Hematopoietic multipotent progenitor cell (in vitro differentiated cells): ENCODE data around the gene UBN2. TPM values are rescaled to one million over a fixed set of nuclear protein-coding genes. Genes with fewer than 3 reads are reported as not detected.

Experiments used
- DNase-seq, 3 donors: peaks; one replicate each; pipeline ENCODE4 v3.0.0-alpha.2; 2011 to 2015; ENCODE audit warnings: low read depth in 2 of 3, low spot score in 2 of 3
- small RNA-seq: library from RNA; depleted of rRNA; stranded (forward); fragments of <200 nt; gene quantifications from one replicate; pipeline ENCODE3, GENCODE V24; 2012
- total RNA-seq: library from RNA; depleted of rRNA; stranded (reverse); fragments of >200 nt; gene quantifications from one replicate; pipeline ENCODE4 v1.2.3, GENCODE V29; 2012

UBN2 gene
- total RNA-seq, 1 donor: 5.7 TPM

DNA sequence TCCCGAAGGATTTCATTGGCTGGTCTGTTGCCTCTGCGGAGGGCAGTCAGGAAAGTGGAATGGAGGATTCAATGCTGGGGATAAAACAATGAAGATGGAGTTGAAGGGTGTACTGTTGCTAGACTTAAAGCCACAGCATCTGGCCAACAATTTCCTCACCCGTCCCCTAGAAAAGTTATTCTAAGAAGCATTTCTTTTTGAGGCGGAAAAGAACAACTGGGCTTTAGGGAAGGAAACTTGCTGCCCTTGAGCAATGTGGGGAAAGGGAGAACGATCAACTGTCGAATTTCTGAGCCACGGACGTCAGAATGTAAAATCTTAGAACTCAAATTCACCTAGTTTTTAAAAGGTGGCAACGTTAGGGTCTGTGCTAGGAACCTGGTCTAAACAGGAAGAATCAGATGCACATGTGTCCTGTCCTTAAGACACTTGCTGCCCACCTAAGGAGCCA is 110.8 kb downstream of the UBN2 start:
- no peak for DNase-seq

DNA sequence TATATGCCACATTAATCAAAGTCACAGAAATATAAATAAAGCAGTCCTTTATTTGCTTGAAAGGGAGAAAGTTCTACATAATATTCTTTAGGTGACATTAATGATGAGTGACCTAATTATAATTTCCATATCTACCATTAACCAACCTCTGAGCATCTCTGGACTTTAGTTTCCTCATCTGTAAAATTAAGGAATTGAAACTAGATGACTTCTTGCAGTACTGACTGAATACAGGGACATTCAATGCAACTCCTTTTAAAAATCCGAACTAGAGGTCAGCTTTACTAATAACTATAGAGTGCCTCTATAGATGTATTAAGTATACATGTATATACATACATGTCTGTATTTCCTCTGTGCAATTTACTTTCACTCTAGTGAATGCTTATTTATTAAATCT is 114.0 kb downstream of the UBN2 start:
- DNase-seq: no peak

DNA sequence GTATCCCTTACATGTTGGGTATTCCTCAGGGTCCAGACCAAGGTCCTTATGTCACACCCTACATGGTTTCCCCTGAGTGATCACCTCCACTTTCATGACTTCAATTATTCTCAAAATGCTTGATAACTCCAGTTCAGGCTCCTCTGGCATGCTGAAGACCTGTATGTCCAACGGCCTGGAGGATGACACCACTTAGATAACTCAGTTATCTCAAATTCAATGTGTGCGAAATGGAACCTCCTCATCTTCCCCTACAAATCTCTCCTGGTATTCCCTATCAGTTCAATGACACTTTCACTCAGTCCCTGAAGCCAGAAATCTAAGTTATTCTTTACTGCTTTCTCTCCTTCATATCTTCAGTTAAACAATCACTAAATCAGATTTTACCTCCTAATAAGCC is 120.0 kb downstream of the UBN2 start:
- no peak for DNase-seq

DNA sequence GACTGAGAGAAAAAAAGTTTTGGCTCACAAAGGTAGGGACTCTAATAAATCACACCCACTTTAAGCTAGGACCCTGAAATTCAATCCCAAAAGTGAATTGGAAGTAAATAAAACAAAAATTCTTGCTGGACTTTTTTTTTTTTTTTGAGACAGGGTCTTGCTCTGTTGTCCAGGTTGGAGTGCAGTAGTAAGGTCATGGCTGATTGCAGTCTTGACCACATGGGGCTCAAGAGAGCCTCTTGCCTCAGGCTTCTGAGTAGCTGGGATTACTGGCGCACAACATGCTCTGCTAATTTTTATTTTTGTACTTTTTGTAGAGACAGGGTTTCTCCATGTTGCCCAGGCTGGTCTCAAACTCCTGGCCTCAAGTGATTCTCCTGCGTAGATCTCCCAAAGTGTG is 123.7 kb downstream of the UBN2 start:
- DNase-seq: no peak

GRCh38 chr7:139355320-139355719 is 124.3 kb downstream of the UBN2 start:
- no peak for DNase-seq

Small RNAs within 50 kb of the gene (small RNA-seq; reads per million reads assigned to genes)
- gene AC009220.1 (not detected), gene RNU6-206P (not detected)

Other genes starting within 250 kb of the UBN2 start
- gene KIAA1549, start 249.8 kb upstream of the UBN2 start, total RNA-seq: 5.1 TPM
- gene ZC3HAV1L, start 195.2 kb upstream of the UBN2 start, total RNA-seq: 21.8 TPM
- gene ZC3HAV1, start 121.5 kb upstream of the UBN2 start, total RNA-seq: 71.9 TPM
- gene FMC1, start 110.1 kb downstream of the UBN2 start, total RNA-seq: 26.7 TPM
- gene LUC7L2, start 128.7 kb downstream of the UBN2 start, total RNA-seq: 48.5 TPM